GM12864 (cell line): Measurements from ENCODE around the gene CERS6.
"Not testable (repeated sequence)": the region's sequence is repeated elsewhere in the genome, so short reads cannot be mapped to it uniquely, and the experiment has no call there.

Source experiments
- DNase-seq: peaks from one replicate; pipeline ENCODE4 v3.0.0-alpha.2; 2011; ENCODE audit warnings: low read depth
- H3K4me3 ChIP-seq: 2 replicates; pipeline ENCODE4 v1.5.1; 2011; ENCODE audit warnings: mild to moderate bottlenecking, low read depth, low read length, control low read depth
- TF ChIP-seq, protein P1 (sequence below): IDR thresholded peaks from 2 replicates; pipeline ENCODE4 v1.5.1; 2011; ENCODE audit warnings: low read depth, mild to moderate bottlenecking, moderate library complexity, low read length, control low read depth, inconsistent platforms; ENCODE audit errors: missing control alignments

CERS6 gene

DNA sequence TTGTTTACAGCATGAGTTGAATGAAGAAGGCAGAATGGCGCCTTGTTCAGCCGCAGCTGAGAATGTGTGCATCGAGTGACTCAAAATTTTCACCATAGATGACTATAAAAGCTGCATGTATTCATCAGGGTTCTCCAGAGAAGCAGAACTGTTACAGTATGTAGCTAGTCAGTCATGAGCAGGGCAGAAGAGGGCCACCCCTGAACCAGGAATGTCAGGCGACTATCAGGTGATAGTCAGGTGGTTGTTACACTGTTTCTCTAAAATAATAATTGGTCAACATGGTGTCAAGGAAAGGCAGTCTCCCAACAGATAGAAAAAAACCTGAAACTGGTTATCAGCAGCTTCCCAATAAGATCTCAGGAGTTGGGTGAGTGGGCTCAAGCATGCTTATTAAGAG is 326.2 kb downstream of the CERS6 start:
- DNase-seq = no peak
- TF ChIP-seq, protein P1, sequence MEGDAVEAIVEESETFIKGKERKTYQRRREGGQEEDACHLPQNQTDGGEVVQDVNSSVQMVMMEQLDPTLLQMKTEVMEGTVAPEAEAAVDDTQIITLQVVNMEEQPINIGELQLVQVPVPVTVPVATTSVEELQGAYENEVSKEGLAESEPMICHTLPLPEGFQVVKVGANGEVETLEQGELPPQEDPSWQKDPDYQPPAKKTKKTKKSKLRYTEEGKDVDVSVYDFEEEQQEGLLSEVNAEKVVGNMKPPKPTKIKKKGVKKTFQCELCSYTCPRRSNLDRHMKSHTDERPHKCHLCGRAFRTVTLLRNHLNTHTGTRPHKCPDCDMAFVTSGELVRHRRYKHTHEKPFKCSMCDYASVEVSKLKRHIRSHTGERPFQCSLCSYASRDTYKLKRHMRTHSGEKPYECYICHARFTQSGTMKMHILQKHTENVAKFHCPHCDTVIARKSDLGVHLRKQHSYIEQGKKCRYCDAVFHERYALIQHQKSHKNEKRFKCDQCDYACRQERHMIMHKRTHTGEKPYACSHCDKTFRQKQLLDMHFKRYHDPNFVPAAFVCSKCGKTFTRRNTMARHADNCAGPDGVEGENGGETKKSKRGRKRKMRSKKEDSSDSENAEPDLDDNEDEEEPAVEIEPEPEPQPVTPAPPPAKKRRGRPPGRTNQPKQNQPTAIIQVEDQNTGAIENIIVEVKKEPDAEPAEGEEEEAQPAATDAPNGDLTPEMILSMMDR = no peak
- H3K4me3 ChIP-seq = no peak overlapping the region

- H3K4me3 ChIP-seq = no peak overlapping the region
- TF ChIP-seq, protein P1 = no peak
- DNase-seq = no peak
Measured at GRCh38 chr2:168784993-168785392, 328.9 kb downstream of the CERS6 start.

DNA sequence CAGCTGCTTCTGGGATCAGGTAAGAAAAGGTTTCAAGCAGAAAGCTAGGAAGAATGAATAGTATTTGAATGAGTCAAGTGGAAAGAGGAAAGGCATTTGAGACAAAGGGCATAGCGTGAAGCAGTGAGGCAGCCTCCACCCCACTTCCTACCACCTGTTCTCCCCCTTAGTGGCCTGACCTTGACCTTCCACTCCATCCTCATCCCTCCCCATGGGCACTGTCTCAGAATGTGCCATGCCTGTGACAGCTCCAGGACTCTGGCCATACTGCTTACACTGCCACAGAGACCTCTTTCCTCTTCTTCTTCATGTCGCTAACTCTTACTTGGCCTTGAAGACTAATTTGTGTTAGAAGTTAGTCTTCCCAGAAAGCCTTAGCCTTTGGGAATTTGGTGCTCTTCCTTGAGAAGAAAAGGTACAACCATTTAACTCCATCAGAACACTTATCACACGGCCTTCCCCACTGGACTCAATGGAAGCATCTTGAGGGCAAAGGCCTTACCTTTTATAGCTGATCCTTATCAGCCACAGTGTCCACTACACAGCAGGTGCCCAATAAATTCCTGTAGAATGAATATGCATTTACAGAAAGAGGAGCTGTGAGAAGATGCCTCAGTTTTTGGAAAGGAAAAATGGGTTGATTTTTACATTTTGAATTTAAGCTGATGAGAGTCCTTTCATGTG is 331.2 kb downstream of the CERS6 start:
- TF ChIP-seq, protein P1 = no peak
- no peak for DNase-seq
- no peak overlapping the region for H3K4me3 ChIP-seq

DNA sequence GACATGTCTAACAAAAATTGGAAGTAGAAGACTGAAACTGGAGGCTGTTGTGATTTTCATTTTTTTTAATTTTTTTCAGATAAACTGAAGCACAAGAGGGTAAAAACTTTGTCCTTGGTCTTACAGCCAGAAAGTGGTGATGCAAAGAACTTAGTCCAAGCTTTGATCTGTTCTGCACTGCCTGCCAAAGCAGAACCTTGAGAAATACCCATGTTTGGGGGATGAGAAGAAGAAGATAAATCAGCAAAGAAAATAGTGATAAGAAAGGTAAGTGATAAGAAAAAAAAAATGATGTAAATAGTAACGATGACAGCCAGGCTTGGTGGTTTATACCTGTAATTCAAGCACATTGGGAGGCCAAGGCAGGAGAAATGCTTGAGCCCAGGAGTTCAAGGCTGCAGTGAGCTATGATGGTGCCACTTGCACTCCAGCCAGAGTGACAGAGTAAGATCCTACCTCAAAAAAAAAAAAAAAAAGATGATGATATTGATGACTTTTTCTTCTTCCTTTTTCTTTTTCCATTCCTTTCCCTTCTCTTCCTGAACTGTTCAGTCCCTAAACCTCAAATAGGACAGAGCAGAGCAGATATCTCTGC is 331.8 kb downstream of the CERS6 start:
- TF ChIP-seq, protein P1 = no peak
- no peak overlapping the region for H3K4me3 ChIP-seq
- no peak for DNase-seq

DNA sequence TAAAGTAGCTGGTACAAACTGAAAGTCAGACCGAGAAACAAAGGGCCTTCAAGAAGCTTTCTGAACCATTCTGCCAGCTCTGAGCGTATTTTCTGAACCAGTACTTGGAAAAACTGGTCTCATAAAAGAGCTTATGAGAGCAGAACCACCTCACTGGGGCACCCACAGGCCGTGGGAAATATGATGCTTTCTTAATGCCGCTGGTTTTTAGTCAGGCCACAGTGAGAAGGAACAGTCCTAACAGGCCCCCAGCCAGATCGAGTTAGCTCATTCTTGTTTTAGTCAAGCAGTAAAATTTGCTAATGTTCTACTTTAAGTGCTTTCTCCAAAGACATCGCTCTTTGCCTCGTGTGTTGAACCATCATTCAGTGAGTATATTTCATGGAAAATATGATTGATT is 333.7 kb downstream of the CERS6 start:
- H3K4me3 ChIP-seq = no peak overlapping the region
- TF ChIP-seq, protein P1 = no peak
- no peak for DNase-seq

GRCh38 chr2:168790226-168790902 is 334.3 kb downstream of the CERS6 start:
- no peak for DNase-seq
- H3K4me3 ChIP-seq = no peak overlapping the region
- TF ChIP-seq, protein P1 = no peak

GRCh38 chr2:168791140-168791539 is 335.1 kb downstream of the CERS6 start:
- not testable (repeated sequence) for DNase-seq, H3K4me3 ChIP-seq
